H1 (cell line): ENCODE data around the gene SLC2A10. TPM values are rescaled to one million over a fixed set of nuclear protein-coding genes. Genes with fewer than 3 reads are reported as not detected.
"Not testable (repeated sequence)": the region's sequence is repeated elsewhere in the genome, so short reads cannot be mapped to it uniquely, and the experiment has no call there.

ENCODE experiments used
- CTCF ChIA-PET: fragments of 300-600 bp; sonication (Branson Sonifier 250); formaldehyde crosslinking; loops from one replicate; lab custom pipeline; 2021; ENCODE audit not compliant: partially characterized antibody; lab: Charles Lee
- POLR2A ChIA-PET: fragments of 300-600 bp; sonication (Branson Sonifier 250); formaldehyde crosslinking; loops from one replicate; lab custom pipeline; 2021; ENCODE audit warnings: inconsistent platforms; ENCODE audit not compliant: partially characterized antibody; lab: Charles Lee
- DNase-seq, 2 experiments: peaks; one replicate each; pipeline versions ENCODE4 v3.0.0 to v3.0.0-alpha.2; 2010 to 2022; ENCODE audit warnings: low spot score in 2 of 2, low read depth in 1 of 2, mixed read lengths in 1 of 2
- FAIRE-seq: peaks from 2 replicates; lab custom pipeline; 2011; peaks lifted over from hg19 to GRCh38; lab: Jason Lieb, UNC
- H2AFZ ChIP-seq: 2 replicates; pipeline ENCODE4 v1.8.1; 2012; ENCODE audit warnings: low read length, inconsistent platforms
- H2AK5ac ChIP-seq: 2 replicates; pipeline ENCODE4 v1.6.1; 2013; ENCODE audit warnings: low read depth, low read length
- H2BK120ac ChIP-seq: replicated peaks from 2 replicates; pipeline ENCODE3; 2013; ENCODE audit warnings: low read depth, low read length, inconsistent platforms
- H2BK12ac ChIP-seq: 2 replicates; pipeline ENCODE4 v1.6.1; 2013; ENCODE audit warnings: low read depth, low read length
- H2BK15ac ChIP-seq: 2 replicates; pipeline ENCODE4 v1.6.1; 2013; ENCODE audit warnings: low read length
- H2BK20ac ChIP-seq: 2 replicates; pipeline ENCODE4 v1.6.1; 2013; ENCODE audit warnings: low read length
- H2BK5ac ChIP-seq: 2 replicates; pipeline ENCODE4 v1.6.1; 2013; ENCODE audit warnings: low read depth, low read length
- H3K14ac ChIP-seq: 2 replicates; pipeline ENCODE4 v1.6.1; 2013; ENCODE audit warnings: inconsistent platforms; ENCODE audit not compliant: insufficient read length
- H3K18ac ChIP-seq: 2 replicates; pipeline ENCODE4 v1.6.1; 2013; ENCODE audit warnings: low read length; ENCODE audit errors: extremely low read depth
- H3K23ac ChIP-seq: 2 replicates; pipeline ENCODE4 v1.6.1; 2013; ENCODE audit warnings: inconsistent platforms; ENCODE audit not compliant: insufficient read length
- H3K23me2 ChIP-seq: 2 replicates; pipeline ENCODE4 v1.6.1; 2013; ENCODE audit warnings: low read depth, low read length
- H3K27ac ChIP-seq: 2 replicates; pipeline ENCODE4 v1.6.1; 2011; ENCODE audit warnings: low read depth, low read length, inconsistent platforms
- H3K27me3 ChIP-seq, 4 experiments: replicated peaks in 1 of 4; 1 replicate in 1 of 4; 2 replicates in 3 of 4; pipeline versions ENCODE4 v1.6.1 to v1.8.1; 2011 to 2013; ENCODE audit warnings: low read length in 3 of 4, mild to moderate bottlenecking in 3 of 4, inconsistent platforms in 2 of 4, mixed read lengths in 2 of 4, moderate library complexity in 1 of 4; ENCODE audit not compliant: control insufficient read depth in 3 of 4, insufficient read depth in 3 of 4; ENCODE audit errors: extremely low read depth in 1 of 4
- H3K36me3 ChIP-seq, 4 experiments: 2 replicates each; pipeline versions ENCODE4 v1.6.1 to v1.8.1; 2011 to 2013; ENCODE audit warnings: mild to moderate bottlenecking in 4 of 4, low read length in 3 of 4, moderate library complexity in 2 of 4, control low read depth in 1 of 4, inconsistent platforms in 1 of 4; ENCODE audit not compliant: insufficient read depth in 4 of 4, control insufficient read depth in 2 of 4
- H3K4ac ChIP-seq: replicated peaks from 2 replicates; pipeline ENCODE3; 2013; ENCODE audit warnings: low read length, low read depth, mixed read lengths, inconsistent platforms; ENCODE audit not compliant: insufficient read length
- H3K4me1 ChIP-seq, 4 experiments: replicated peaks in 1 of 4; 1 replicate in 1 of 4; 2 replicates in 3 of 4; pipeline versions ENCODE4 v1.6.1 to v1.8.1; 2011 to 2013; ENCODE audit warnings: low read length in 3 of 4, inconsistent platforms in 2 of 4, mixed read lengths in 1 of 4; ENCODE audit not compliant: insufficient read depth in 4 of 4, control insufficient read depth in 3 of 4
- H3K4me2 ChIP-seq, 2 experiments: 2 replicates each; pipeline versions ENCODE4 v1.6.1 to v1.8.1; 2011 to 2013; ENCODE audit warnings: low read depth in 2 of 2, low read length in 2 of 2, control low read depth in 1 of 2, inconsistent platforms in 1 of 2, mild to moderate bottlenecking in 1 of 2; ENCODE audit not compliant: insufficient read depth in 1 of 2
- H3K4me3 ChIP-seq, 4 experiments: fragments of 200-600, 300-600 bp in 1 of 4; sonication (generic), shearing (Covaris generic), sonication (Bioruptor Twin) in 1 of 4; 2 replicates each; pipeline versions ENCODE4 v1.5.1 to v1.8.1; 2011 to 2016; ENCODE audit warnings: low read length in 4 of 4, low read depth in 3 of 4, control low read depth in 2 of 4, inconsistent platforms in 2 of 4, mild to moderate bottlenecking in 2 of 4, mixed read lengths in 1 of 4, moderate library complexity in 1 of 4; ENCODE audit not compliant: insufficient read depth in 2 of 4; ENCODE audit errors: extremely low read depth in 1 of 4
- H3K56ac ChIP-seq: replicated peaks from 2 replicates; pipeline ENCODE3; 2013; ENCODE audit warnings: low read depth, mild to moderate bottlenecking, mixed read lengths, low read length, inconsistent platforms; ENCODE audit not compliant: insufficient read length
- H3K79me1 ChIP-seq: 2 replicates; pipeline ENCODE4 v1.6.1; 2013; ENCODE audit warnings: low read depth, low read length, control low read depth
- H3K79me2 ChIP-seq, 2 experiments: 2 replicates each; pipeline versions ENCODE4 v1.6.1 to v1.8.1; 2012 to 2013; ENCODE audit warnings: low read length in 2 of 2, mild to moderate bottlenecking in 2 of 2, inconsistent platforms in 1 of 2; ENCODE audit not compliant: insufficient read depth in 2 of 2, control insufficient read depth in 1 of 2
- H3K9ac ChIP-seq, 4 experiments: replicated peaks in 1 of 4; 1 replicate in 1 of 4; 2 replicates in 3 of 4; pipeline versions ENCODE4 v1.6.1 to v1.8.1; 2011 to 2013; ENCODE audit warnings: low read depth in 3 of 4, low read length in 3 of 4, control low read depth in 2 of 4, mild to moderate bottlenecking in 2 of 4, moderate library complexity in 2 of 4, inconsistent platforms in 1 of 4; ENCODE audit errors: extremely low read depth in 1 of 4
- H3K9me3 ChIP-seq, 2 experiments: 2 replicates each; pipeline versions ENCODE4 v1.6.1 to v1.8.1; 2012 to 2013; ENCODE audit warnings: mild to moderate bottlenecking in 2 of 2, moderate library complexity in 2 of 2, control low read depth in 1 of 2, inconsistent platforms in 1 of 2, low read depth in 1 of 2, low read length in 1 of 2, mixed read lengths in 1 of 2; ENCODE audit not compliant: insufficient read depth in 2 of 2
- H4K20me1 ChIP-seq, 2 experiments: replicated peaks in 1 of 2; 2 replicates each; pipeline versions ENCODE3 to v1.8.1; 2011 to 2013; ENCODE audit warnings: inconsistent platforms in 2 of 2, low read length in 2 of 2, mild to moderate bottlenecking in 1 of 2; ENCODE audit not compliant: insufficient read depth in 2 of 2, control insufficient read depth in 1 of 2
- H4K5ac ChIP-seq: 2 replicates; pipeline ENCODE4 v1.6.1; 2013; ENCODE audit warnings: low read length, low read depth, mixed read lengths, inconsistent platforms; ENCODE audit not compliant: insufficient read length
- H4K8ac ChIP-seq: 2 replicates; pipeline ENCODE4 v1.8.0; 2013; ENCODE audit warnings: mild to moderate bottlenecking, moderate library complexity, low read length, inconsistent platforms; ENCODE audit not compliant: insufficient read depth; ENCODE audit errors: extremely low read depth
- H4K91ac ChIP-seq: replicated peaks from 2 replicates; pipeline ENCODE3; 2013; ENCODE audit warnings: low read length, mixed read lengths, inconsistent platforms; ENCODE audit not compliant: insufficient read length
- WGBS, 2 experiments: shearing (Covaris generic) in 1 of 2; methylation state at CpG; one replicate each; pipeline versions ENCODE4 v1.1.6 to v1.1.7; 2013 to 2015; ENCODE audit warnings: low lambda C conversion rate in 2 of 2, mixed read lengths in 2 of 2, inconsistent platforms in 1 of 2, low coverage in 1 of 2, missing lambda C conversion rate in 1 of 2; ENCODE audit not compliant: insufficient replicate concordance in 2 of 2, insufficient coverage in 1 of 2, insufficient read length in 1 of 2; ENCODE audit errors: extremely low coverage in 1 of 2, missing lambda C conversion rate in 1 of 2; 5-methylcytosine and 5-hydroxymethylcytosine counted together
- polyA plus RNA-seq, 7 experiments: library from polyadenylated mRNA; depleted of rRNA in 3 of 7; stranded (reverse) in 5 of 7; unstranded in 2 of 7; fragments of >200 nt in 5 of 7; fragments of 200-250 nt in 2 of 7; gene quantifications; 1 replicate in 5 of 7; 2 replicates in 1 of 7; 4 replicates in 1 of 7; pipeline versions ENCODE4 v1.2.1 to v1.2.3, GENCODE V29; 2011 to 2013; ENCODE audit warnings: missing spikeins in 2 of 7, mixed read lengths in 2 of 7
- total RNA-seq: library from RNA; stranded (reverse); fragmentation: NEBNext Ultra II Directional; extraction: Animal tissue kit (Norgen Biotek cat#: 25700); gene quantifications from 2 replicates; pipeline ENCODE4 v1.2.1, GENCODE V29; 2021

The SLC2A10 gene
- total and polyA plus RNA-seq, 2 of the 8 experiments (the other 6 are each of a cell fraction or from before 2014, with no cell fraction given), result 9.0 to 9.7 TPM

- POLR2A ChIA-PET, result interaction anchor here (0.8 to 1.1 kb wide), 3 partner anchors 12 to 24 kb away, joined by 3 read pairs; partner anchors contain the start of gene TP53RK
Observed at GRCh38 chr20:46676649-46677316, 32.7 kb upstream of the SLC2A10 start.

More at GRCh38 chr20:46676649-46677316, 32.7 kb upstream of the SLC2A10 start:
- H3K9ac ChIP-seq, H3K4me3 ChIP-seq, H4K8ac ChIP-seq, DNase-seq, H2BK5ac ChIP-seq, H3K14ac ChIP-seq, H3K27ac ChIP-seq, H2BK15ac ChIP-seq, H3K27me3 ChIP-seq, H3K18ac ChIP-seq, H2AK5ac ChIP-seq, H2BK120ac ChIP-seq, H2BK12ac ChIP-seq, H3K9me3 ChIP-seq, H2AFZ ChIP-seq, H4K91ac ChIP-seq, H3K23ac ChIP-seq, FAIRE-seq, H3K79me1 ChIP-seq, H3K4ac ChIP-seq, H2BK20ac ChIP-seq, H3K23me2 ChIP-seq, H3K56ac ChIP-seq, H3K4me2 ChIP-seq, H4K5ac ChIP-seq, H4K20me1 ChIP-seq: not testable (repeated sequence)
- 91% methylated on average over 7 of the region's 14 CpGs; no CpG with 5 or more reads in 1 of the 2 experiments for WGBS, 2 experiments
- H3K79me2 ChIP-seq, result peaks cover 0 to 18% of the 10 kb centered on the region in 2 experiments; a peak in 1 of 4 replicates
- CTCF ChIA-PET, result interaction anchor here (0.6 to 2.3 kb wide), 4 partner anchors 20 to 156 kb away, joined by 3 to 9 read pairs (median 4); no protein-coding TSS in a partner anchor
- peaks cover 6 to 17% (median 8%) of the 10 kb centered on the region in 4 experiments; a peak in 6 of 7 replicates for H3K4me1 ChIP-seq
- H3K36me3 ChIP-seq, result peaks cover 0 to 17% (median 0%) of the 10 kb centered on the region in 4 experiments; a peak in 4 of 8 replicates
